Esophagus (tissue), 2 donors: ENCODE data around the gene HAUS5. TPM values are rescaled to one million over a fixed set of nuclear protein-coding genes. Genes with fewer than 3 reads are reported as not detected.
A peak's percentile ranks its signal among the peaks of the same experiment; 100 is the strongest.
"Not testable (repeated sequence)": the region's sequence is repeated elsewhere in the genome, so short reads cannot be mapped to it uniquely, and the experiment has no call there.

Source experiments
- H3K27ac ChIP-seq, 2 donors: one replicate each; pipeline ENCODE4 v1.5.1; 2013; ENCODE audit warnings: low read depth in 2 of 2, mild to moderate bottlenecking in 2 of 2, inconsistent platforms in 1 of 2, low read length in 1 of 2, moderate library complexity in 1 of 2
- H3K27me3 ChIP-seq, 2 donors: one replicate each; pipeline ENCODE4 v1.6.1; 2013; ENCODE audit warnings: low read length in 2 of 2, control low read depth in 1 of 2, mild to moderate bottlenecking in 1 of 2; ENCODE audit not compliant: insufficient read depth in 2 of 2, control insufficient read depth in 1 of 2
- H3K36me3 ChIP-seq, 2 donors: one replicate each; pipeline ENCODE4 v1.6.1; 2013; ENCODE audit warnings: low read length in 1 of 2; ENCODE audit not compliant: control insufficient read depth in 2 of 2, insufficient read depth in 2 of 2
- H3K4me1 ChIP-seq, 2 donors: one replicate each; pipeline ENCODE4 v1.6.1; 2013; ENCODE audit warnings: low read length in 1 of 2; ENCODE audit not compliant: control insufficient read depth in 2 of 2, insufficient read depth in 2 of 2
- H3K4me3 ChIP-seq, 2 donors: one replicate each; pipeline ENCODE4 v1.5.1; 2013; ENCODE audit warnings: low read length in 2 of 2, mild to moderate bottlenecking in 2 of 2, low read depth in 1 of 2, moderate library complexity in 1 of 2
- H3K9me3 ChIP-seq, 2 donors: one replicate each; pipeline ENCODE4 v1.6.1; 2013; ENCODE audit warnings: mild to moderate bottlenecking in 2 of 2, low read depth in 1 of 2, low read length in 1 of 2, moderate library complexity in 1 of 2; ENCODE audit not compliant: control insufficient read depth in 2 of 2, insufficient read depth in 1 of 2
- WGBS, 2 donors: extraction: QIAGEN DNeasy Blood & Tissue Kit; methylation state at CpG; one replicate each; pipeline ENCODE4 v1.1.7; 2013; 5-methylcytosine and 5-hydroxymethylcytosine counted together
- polyA plus RNA-seq, 2 donors: library from polyadenylated mRNA; stranded (reverse); fragments of 200-250 nt; gene quantifications; one replicate each; pipeline ENCODE4 v1.2.3, GENCODE V29; 2013
- donor health status: healthy with polysubstance abuse.
- donor health status: Bipolar disorder and iron deficiency.

The HAUS5 gene
- polyA plus RNA-seq, 2 donors, result 10.1 to 24.1 TPM

GRCh38 chr19:35604436-35604835, 8.1 kb upstream of the HAUS5 start:
- H3K27me3 ChIP-seq, H3K4me1 ChIP-seq, H3K4me3 ChIP-seq, H3K36me3 ChIP-seq, H3K9me3 ChIP-seq, H3K27ac ChIP-seq: not testable (repeated sequence)
- WGBS, 2 donors, result 83 to 87% methylated on average over 4 of the region's 4 CpGs

- H3K4me1 ChIP-seq, H3K4me3 ChIP-seq, H3K36me3 ChIP-seq, H3K9me3 ChIP-seq, H3K27me3 ChIP-seq, H3K27ac ChIP-seq: not testable (repeated sequence)
- WGBS, 2 donors, result 82 to 85% methylated on average over 8 of the region's 8 CpGs
Observed at GRCh38 chr19:35607170-35607569, 5.4 kb upstream of the HAUS5 start.

GRCh38 chr19:35607661-35608060, 4.9 kb upstream of the HAUS5 start:
- H3K27ac ChIP-seq, result no peak overlapping the region
- no peaks in the 10 kb centered on the region for H3K36me3 ChIP-seq
- 75 to 83% methylated on average over 3 of the region's 3 CpGs for WGBS, 2 donors
- no peaks in the 10 kb centered on the region for H3K9me3 ChIP-seq
- H3K4me1 ChIP-seq, result no peaks in the 10 kb centered on the region
- H3K4me3 ChIP-seq, result no peak overlapping the region
- no peaks in the 10 kb centered on the region for H3K27me3 ChIP-seq

GRCh38 chr19:35608251-35608650, 4.3 kb upstream of the HAUS5 start:
- WGBS, 2 donors, result 82 to 84% methylated on average over 2 of the region's 2 CpGs
- no peaks in the 10 kb centered on the region for H3K9me3 ChIP-seq
- no peaks in the 10 kb centered on the region for H3K27me3 ChIP-seq
- H3K27ac ChIP-seq, result no peak overlapping the region
- no peaks in the 10 kb centered on the region for H3K36me3 ChIP-seq
- H3K4me3 ChIP-seq, result no peak overlapping the region
- H3K4me1 ChIP-seq, result peaks cover 2 to 4% of the 10 kb centered on the region in 2 donors

GRCh38 chr19:35609851-35610353, 2.6 kb upstream of the HAUS5 start:
- WGBS, 2 donors, result 65 to 68% methylated on average over 6 of the region's 6 CpGs
- no peaks in the 10 kb centered on the region for H3K27me3 ChIP-seq
- peak overlapping the region in 1 of 2 donors; percentile 26 for H3K27ac ChIP-seq
- H3K9me3 ChIP-seq, result no peaks in the 10 kb centered on the region
- peaks cover 4 to 5% of the 10 kb centered on the region in 2 donors for H3K4me1 ChIP-seq
- H3K36me3 ChIP-seq, result no peaks in the 10 kb centered on the region
- no peak overlapping the region for H3K4me3 ChIP-seq

- peaks cover 0 to 3% of the 10 kb centered on the region in 2 donors for H3K36me3 ChIP-seq
- no peaks in the 10 kb centered on the region for H3K9me3 ChIP-seq
- peaks cover 4 to 5% of the 10 kb centered on the region in 2 donors for H3K4me1 ChIP-seq
- peak overlapping the region in 1 of 2 donors; percentile 82 for H3K4me3 ChIP-seq
- WGBS, 2 donors, result 28 to 31% methylated on average over 9 of the region's 9 CpGs
- peak overlapping the region in 1 of 2 donors; percentile 27 for H3K27ac ChIP-seq
- H3K27me3 ChIP-seq, result no peaks in the 10 kb centered on the region
Observed at GRCh38 chr19:35612224-35612558, 344 bp upstream of the HAUS5 start.

- no peaks in the 10 kb centered on the region for H3K27me3 ChIP-seq
- no peaks in the 10 kb centered on the region for H3K9me3 ChIP-seq
- peaks cover 0 to 3% of the 10 kb centered on the region in 2 donors for H3K36me3 ChIP-seq
- H3K27ac ChIP-seq, result no peak overlapping the region
- WGBS, 2 donors, result 63 to 83% methylated on average over 1 of the region's 1 CpG
- H3K4me3 ChIP-seq, result no peak overlapping the region
- H3K4me1 ChIP-seq, result peaks cover 4 to 5% of the 10 kb centered on the region in 2 donors
Observed at GRCh38 chr19:35613574-35613973, 1.0 kb downstream of the HAUS5 start.

- Histone ChIP-seq H3K27me3 (no peaks in the 10 kb centered on the region), H3K4me1 (peaks cover 4 to 5% of the 10 kb centered on the region in 2 donors), H3K36me3 (peaks cover 0 to 9% of the 10 kb centered on the region in 2 donors), H3K9me3 (no peaks in the 10 kb centered on the region), H3K4me3 (no peak overlapping the region), H3K27ac (no peak overlapping the region)
- WGBS, 2 donors, result 91 to 92% methylated on average over 17 of the region's 17 CpGs
Observed at GRCh38 chr19:35615036-35615435, 2.5 kb downstream of the HAUS5 start.

- Histone ChIP-seq H3K27ac (no peak overlapping the region), H3K9me3 (no peaks in the 10 kb centered on the region), H3K4me1 (no peaks in the 10 kb centered on the region), H3K4me3 (no peak overlapping the region), H3K36me3 (peaks cover 0 to 15% of the 10 kb centered on the region in 2 donors), H3K27me3 (no peaks in the 10 kb centered on the region)
- 80 to 86% methylated on average over 7 of the region's 7 CpGs for WGBS, 2 donors
Observed at GRCh38 chr19:35618857-35619256, 6.3 kb downstream of the HAUS5 start.

GRCh38 chr19:35619290-35619923, 6.9 kb downstream of the HAUS5 start:
- Histone ChIP-seq H3K9me3 (no peaks in the 10 kb centered on the region), H3K36me3 (peaks cover 0 to 15% of the 10 kb centered on the region in 2 donors), H3K4me3 (no peak overlapping the region), H3K4me1 (no peaks in the 10 kb centered on the region), H3K27me3 (no peaks in the 10 kb centered on the region), H3K27ac (no peak overlapping the region)
- WGBS, 2 donors, result 92 to 96% methylated on average over 12 of the region's 12 CpGs
